ENCODE data around the gene ZNF280A. TPM values are rescaled to one million over a fixed set of nuclear protein-coding genes. Genes with fewer than 3 reads are reported as not detected.
A peak's percentile ranks its signal among the peaks of the same experiment; 100 is the strongest.
"Not testable (repeated sequence)": the region's sequence is repeated elsewhere in the genome, so short reads cannot be mapped to it uniquely, and the experiment has no call there.

Gene ZNF280A
- total RNA-seq, 3 donors from 2014 or later, result not detected

- Mint-ChIP-seq H3K9me3 (no peaks in the 10 kb centered on the region), H3K36me3 (ENCODE audit: insufficient read depth) (no peaks in the 10 kb centered on the region), H3K4me1 (ENCODE audit: low read depth) (no peaks in the 10 kb centered on the region), H3K27me3 (ENCODE audit: low read depth) (no peaks in the 10 kb centered on the region), H3K4me3 (no peak overlapping the region)
- DNase-seq (no peak), ATAC-seq (no peak)
Observed at GRCh38 chr22:22479999-22480532, 40.0 kb downstream of the ZNF280A start.

GRCh38 chr22:22479116-22479515, 41.0 kb downstream of the ZNF280A start:
- no peaks in the 10 kb centered on the region for H3K27me3 Mint-ChIP-seq (ENCODE audit: low read depth)
- H3K9me3 Mint-ChIP-seq, result no peaks in the 10 kb centered on the region
- no peak for ATAC-seq
- H3K36me3 Mint-ChIP-seq (ENCODE audit: insufficient read depth), result no peaks in the 10 kb centered on the region
- no peak overlapping the region for H3K4me3 Mint-ChIP-seq
- no peak for DNase-seq
- no peaks in the 10 kb centered on the region for H3K4me1 Mint-ChIP-seq (ENCODE audit: low read depth)

DNA sequence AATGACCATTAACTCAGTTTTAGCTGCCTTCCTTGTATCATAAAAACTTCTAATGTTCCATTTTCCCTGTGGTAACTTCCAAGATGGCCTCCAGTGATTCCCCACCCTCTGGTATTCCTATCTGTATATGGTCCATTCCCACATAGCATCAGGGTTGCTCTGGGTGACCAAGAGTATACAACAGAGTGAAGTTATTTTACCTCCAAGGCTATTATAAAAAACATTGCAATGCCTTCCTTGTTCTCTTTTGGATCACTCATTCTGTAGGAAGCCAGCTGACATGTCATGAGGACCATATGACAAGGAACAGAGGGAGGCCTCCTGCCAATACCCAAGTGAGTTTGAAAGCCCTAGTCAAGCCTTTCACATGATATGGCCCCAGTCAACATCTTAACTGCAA, 41.6 kb downstream of the ZNF280A start:
- no peak overlapping the region for H3K4me3 Mint-ChIP-seq
- no peaks in the 10 kb centered on the region for H3K36me3 Mint-ChIP-seq (ENCODE audit: insufficient read depth)
- ATAC-seq, result no peak
- H3K27me3 Mint-ChIP-seq (ENCODE audit: low read depth), result no peaks in the 10 kb centered on the region
- no peak for DNase-seq
- H3K4me1 Mint-ChIP-seq (ENCODE audit: low read depth), result no peaks in the 10 kb centered on the region
- H3K9me3 Mint-ChIP-seq, result no peaks in the 10 kb centered on the region

DNA sequence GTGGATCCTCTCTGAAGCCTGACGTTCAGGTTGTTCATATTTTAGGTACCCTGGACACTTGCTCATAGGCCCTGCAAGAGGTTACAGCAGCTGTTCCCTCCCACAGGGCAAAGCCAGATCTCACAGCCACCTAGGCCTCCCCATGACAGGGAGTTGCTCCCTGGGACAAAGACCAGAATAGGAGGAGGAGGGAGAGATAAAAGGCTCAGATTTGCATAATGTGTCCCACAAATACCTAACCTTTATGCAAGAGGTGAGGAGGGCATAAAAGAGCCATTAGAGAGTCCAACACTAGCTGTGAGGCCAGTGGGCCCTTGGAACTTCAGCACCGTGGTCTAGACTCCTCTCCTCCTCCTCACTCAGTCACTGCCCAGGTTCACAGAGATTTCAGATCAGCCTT, 45.3 kb downstream of the ZNF280A start:
- DNase-seq (no peak), ATAC-seq (no peak)
- Mint-ChIP-seq H3K4me3 (no peak overlapping the region), H3K9me3 (peaks cover 3% of the 10 kb centered on the region), H3K4me1 (ENCODE audit: low read depth) (no peaks in the 10 kb centered on the region), H3K36me3 (ENCODE audit: insufficient read depth) (no peaks in the 10 kb centered on the region), H3K27me3 (ENCODE audit: low read depth) (peaks cover 11% of the 10 kb centered on the region)

GRCh38 chr22:22471104-22471503, 49.0 kb downstream of the ZNF280A start:
- not testable (repeated sequence) for H3K36me3 Mint-ChIP-seq (ENCODE audit: insufficient read depth); ATAC-seq; DNase-seq; H3K4me3 Mint-ChIP-seq; H3K4me1 Mint-ChIP-seq (ENCODE audit: low read depth)
- H3K27me3 Mint-ChIP-seq (ENCODE audit: low read depth), result peaks cover 16% of the 10 kb centered on the region
- H3K9me3 Mint-ChIP-seq, result peaks cover 17% of the 10 kb centered on the region

GRCh38 chr22:22469527-22469926, 50.5 kb downstream of the ZNF280A start:
- Mint-ChIP-seq H3K27me3 (ENCODE audit: low read depth) (peaks cover 24% of the 10 kb centered on the region), H3K9me3 (peaks cover 17% of the 10 kb centered on the region), H3K4me1 (ENCODE audit: low read depth) (no peaks in the 10 kb centered on the region), H3K4me3 (no peak overlapping the region), H3K36me3 (ENCODE audit: insufficient read depth) (no peaks in the 10 kb centered on the region)
- no peak for DNase-seq
- ATAC-seq, result no peak

GRCh38 chr22:22468794-22469469, 51.1 kb downstream of the ZNF280A start:
- Mint-ChIP-seq H3K9me3 (peaks cover 17% of the 10 kb centered on the region), H3K27me3 (ENCODE audit: low read depth) (peaks cover 28% of the 10 kb centered on the region)
- H3K4me1 Mint-ChIP-seq (ENCODE audit: low read depth); H3K36me3 Mint-ChIP-seq (ENCODE audit: insufficient read depth); DNase-seq; ATAC-seq; H3K4me3 Mint-ChIP-seq: not testable (repeated sequence)

GRCh38 chr22:22467112-22467511, 53.0 kb downstream of the ZNF280A start:
- Mint-ChIP-seq H3K4me1 (ENCODE audit: low read depth) (peaks cover 2% of the 10 kb centered on the region), H3K9me3 (peaks cover 17% of the 10 kb centered on the region), H3K27me3 (ENCODE audit: low read depth) (peaks cover 44% of the 10 kb centered on the region), H3K4me3 (no peak overlapping the region), H3K36me3 (ENCODE audit: insufficient read depth) (no peaks in the 10 kb centered on the region)
- ATAC-seq, result no peak
- DNase-seq, result no peak

GRCh38 chr22:22465782-22466181, 54.3 kb downstream of the ZNF280A start:
- peaks cover 17% of the 10 kb centered on the region for H3K9me3 Mint-ChIP-seq
- H3K36me3 Mint-ChIP-seq (ENCODE audit: insufficient read depth), result no peaks in the 10 kb centered on the region
- H3K4me3 Mint-ChIP-seq, result no peak overlapping the region
- ATAC-seq (no peak), DNase-seq (no peak)
- H3K27me3 Mint-ChIP-seq (ENCODE audit: low read depth), result peaks cover 44% of the 10 kb centered on the region
- peaks cover 2% of the 10 kb centered on the region for H3K4me1 Mint-ChIP-seq (ENCODE audit: low read depth)

DNA sequence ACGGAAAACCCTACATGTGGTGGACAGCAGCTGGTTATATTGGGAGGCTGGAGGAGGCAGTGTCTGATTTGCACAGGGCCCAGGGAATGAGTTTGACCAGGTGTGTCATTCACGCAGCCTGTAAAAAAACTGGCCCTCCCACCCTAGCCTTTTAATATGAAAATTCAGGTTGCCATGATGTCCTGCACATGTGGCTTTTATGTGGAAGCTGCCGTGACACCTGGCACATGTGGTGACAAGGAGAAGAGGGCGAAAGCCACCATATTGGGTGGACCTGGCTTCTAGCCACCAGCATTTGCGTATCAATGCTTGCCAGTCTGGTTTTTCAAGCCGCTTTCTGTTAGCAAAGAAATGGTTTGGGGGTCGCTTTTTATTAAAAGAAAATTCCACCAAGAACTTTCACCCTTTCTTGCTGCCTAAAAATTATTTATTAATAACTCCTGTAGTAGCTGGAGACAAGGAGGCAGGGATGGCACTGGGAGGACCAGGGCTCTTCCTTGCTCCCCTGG, 54.9 kb downstream of the ZNF280A start:
- no peak overlapping the region for H3K4me3 Mint-ChIP-seq
- peaks cover 17% of the 10 kb centered on the region for H3K9me3 Mint-ChIP-seq
- H3K36me3 Mint-ChIP-seq (ENCODE audit: insufficient read depth), result no peaks in the 10 kb centered on the region
- H3K4me1 Mint-ChIP-seq (ENCODE audit: low read depth), result peaks cover 2% of the 10 kb centered on the region
- peaks cover 44% of the 10 kb centered on the region for H3K27me3 Mint-ChIP-seq (ENCODE audit: low read depth)
- DNase-seq (no peak), ATAC-seq (no peak)

DNA sequence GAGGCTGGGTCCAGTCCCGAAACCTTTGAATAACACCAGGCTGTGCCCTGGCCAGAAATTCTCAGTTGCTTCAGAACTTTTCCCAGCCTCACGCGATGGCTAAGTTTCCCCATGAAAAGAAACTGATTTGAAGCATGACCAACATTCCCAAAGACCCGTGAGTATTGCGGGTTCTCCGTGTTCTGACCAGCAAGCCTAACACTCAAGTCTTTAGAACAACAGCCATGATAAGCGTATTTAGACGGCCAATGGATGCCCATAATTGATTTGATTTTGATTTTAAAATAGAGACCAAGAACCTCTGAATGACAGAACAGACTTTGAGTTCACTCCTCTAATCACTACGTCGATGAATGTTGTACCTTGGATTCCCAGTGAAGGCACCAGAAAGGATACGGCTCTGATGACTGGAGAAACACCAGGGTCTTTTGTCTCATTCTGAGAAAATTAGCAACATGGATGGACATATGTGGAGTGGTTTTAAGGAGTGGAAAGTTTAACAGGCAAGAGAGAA, 55.5 kb downstream of the ZNF280A start:
- H3K36me3 Mint-ChIP-seq (ENCODE audit: insufficient read depth), result no peaks in the 10 kb centered on the region
- H3K9me3 Mint-ChIP-seq, result peaks cover 16% of the 10 kb centered on the region
- ATAC-seq (no peak), DNase-seq (no peak)
- H3K27me3 Mint-ChIP-seq (ENCODE audit: low read depth), result peaks cover 44% of the 10 kb centered on the region
- H3K4me3 Mint-ChIP-seq, result no peak overlapping the region
- peaks cover 2% of the 10 kb centered on the region for H3K4me1 Mint-ChIP-seq (ENCODE audit: low read depth)

DNA sequence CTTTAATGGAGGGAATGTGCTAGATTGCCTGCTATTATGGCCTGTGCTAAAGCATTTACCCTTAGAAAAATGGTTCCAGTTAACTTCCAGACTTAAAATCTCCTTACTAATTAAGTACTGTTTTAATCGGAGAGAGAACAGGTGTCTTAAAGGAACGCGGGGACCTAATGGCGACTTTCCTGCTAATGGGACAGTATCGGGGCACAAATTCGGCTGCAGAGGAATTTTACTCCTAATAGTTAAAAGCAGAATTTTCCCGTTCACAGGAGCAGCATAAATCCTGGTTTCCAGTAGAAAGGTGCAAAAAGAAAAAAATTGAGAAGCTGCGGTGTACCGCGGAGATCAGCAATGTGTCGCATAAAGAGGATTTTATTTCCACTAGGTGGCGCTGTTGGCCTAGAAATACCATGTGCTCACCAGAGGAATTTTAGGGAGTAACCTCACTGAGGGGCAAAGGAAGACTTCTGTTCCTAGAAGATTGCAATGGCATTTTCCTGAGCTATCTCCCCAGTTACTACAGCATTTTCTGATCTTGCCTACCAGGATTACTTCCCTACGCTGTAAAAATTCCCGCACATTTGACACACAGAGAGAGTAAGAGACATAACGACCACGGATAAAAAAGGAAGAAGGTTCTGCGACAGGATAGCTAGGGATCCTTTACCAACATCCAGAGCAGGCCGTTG, 56.1 kb downstream of the ZNF280A start:
- H3K4me1 Mint-ChIP-seq (ENCODE audit: low read depth), result peaks cover 2% of the 10 kb centered on the region
- H3K4me3 Mint-ChIP-seq, result no peak overlapping the region
- DNase-seq (peak; percentile 34), ATAC-seq (peak in 1 of 2 donors; percentile 51)
- peaks cover 44% of the 10 kb centered on the region for H3K27me3 Mint-ChIP-seq (ENCODE audit: low read depth)
- peaks cover 15% of the 10 kb centered on the region for H3K9me3 Mint-ChIP-seq
- no peaks in the 10 kb centered on the region for H3K36me3 Mint-ChIP-seq (ENCODE audit: insufficient read depth)

Measured in activated T-cell treated with anti-CD3 and anti-CD28 coated beads, Interleukin-2, amount 50 U/mL, for 4 hours (primary cell).